Ovary (tissue), 3 donors: ENCODE data around the gene TM7SF3.

Experiments used
- CTCF ChIP-seq, 3 donors: fragments of 450-650 bp in 2 of 3; fragments of 200-600 bp in 1 of 3; IDR thresholded peaks; one replicate each; pipeline versions ENCODE4 v1.5.1 to v1.8.0; 2016 to 2022; ENCODE audit warnings: antibody characterized with exemption in 3 of 3, mild to moderate bottlenecking in 1 of 3
- EP300 ChIP-seq: sonication (generic); formaldehyde crosslinking; IDR thresholded peaks from one replicate; pipeline ENCODE4 v1.6.1; 2017; ENCODE audit warnings: antibody characterized with exemption
- POLR2A ChIP-seq: fragments of 450-650 bp; IDR thresholded peaks from one replicate; pipeline ENCODE4 v1.6.1; 2017; ENCODE audit warnings: antibody characterized with exemption, mild to moderate bottlenecking, moderate library complexity
- donor health status: DM: no; HTN: no; CAD: no.

DNA sequence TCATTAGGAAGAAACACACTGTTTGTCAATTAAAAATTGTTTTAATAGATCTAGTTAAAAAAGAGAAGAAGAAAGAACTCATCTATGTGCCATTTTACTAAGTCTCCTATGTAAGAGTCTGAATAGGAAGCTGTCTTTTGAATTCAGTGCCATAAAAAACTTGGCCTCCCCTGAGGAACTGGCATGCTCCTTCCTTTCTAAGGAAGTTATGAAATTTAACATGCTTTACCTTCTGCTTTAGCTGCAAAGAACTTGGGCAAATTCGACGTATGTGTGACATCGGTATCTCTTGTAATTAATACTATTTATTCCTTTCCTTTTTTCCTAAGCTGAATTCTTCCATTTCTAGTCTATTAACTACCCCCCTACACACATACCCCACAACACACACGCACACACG, 12.5 kb downstream of the TM7SF3 start:
- TF ChIP-seq CTCF (IDR thresholded peaks at IDR 0.05) (no peak), POLR2A (no peak), EP300 (no peak)
